Bronchial epithelial cell (primary cell): Measurements from ENCODE around the gene ZNF217. TPM values are rescaled to one million over a fixed set of nuclear protein-coding genes. Genes with fewer than 3 reads are reported as not detected.

Experiments used
- DNase-seq: peaks from one replicate; pipeline ENCODE4 v3.0.0-alpha.2; 2010; ENCODE audit warnings: low read depth
- FAIRE-seq: peaks from 2 replicates; lab custom pipeline; 2011; peaks lifted over from hg19 to GRCh38; lab: Jason Lieb, UNC
- H3K27me3 ChIP-seq: 2 replicates; pipeline ENCODE4 v1.5.1; 2011; ENCODE audit warnings: low read length; ENCODE audit not compliant: control insufficient read depth, insufficient read depth
- H3K36me3 ChIP-seq: 2 replicates; pipeline ENCODE4 v1.5.1; 2011; ENCODE audit warnings: low read length; ENCODE audit not compliant: control insufficient read depth, insufficient read depth
- H3K4me3 ChIP-seq: 2 replicates; pipeline ENCODE4 v1.5.1; 2011; ENCODE audit warnings: mild to moderate bottlenecking, low read depth, low read length, control low read depth
- total RNA-seq: library from RNA; depleted of rRNA; stranded (reverse); fragments of >200 nt; gene quantifications from 2 replicates; pipeline ENCODE4 v1.2.1, GENCODE V29; 2014
- TF ChIP-seq, protein P1 (sequence below): IDR thresholded peaks from 2 replicates; pipeline ENCODE4 v1.5.1; 2011; ENCODE audit warnings: mild to moderate bottlenecking, moderate library complexity, low read length, control low read depth, inconsistent platforms; ENCODE audit not compliant: insufficient read depth, severe bottlenecking

Gene ZNF217
- total RNA-seq, 1 donor from 2014 or later = 24.7 TPM

GRCh38 chr20:53602661-53603060 is 9.0 kb upstream of the ZNF217 start:
- no peaks in the 10 kb centered on the region for H3K27me3 ChIP-seq
- H3K36me3 ChIP-seq = no peaks in the 10 kb centered on the region
- TF ChIP-seq, protein P1, sequence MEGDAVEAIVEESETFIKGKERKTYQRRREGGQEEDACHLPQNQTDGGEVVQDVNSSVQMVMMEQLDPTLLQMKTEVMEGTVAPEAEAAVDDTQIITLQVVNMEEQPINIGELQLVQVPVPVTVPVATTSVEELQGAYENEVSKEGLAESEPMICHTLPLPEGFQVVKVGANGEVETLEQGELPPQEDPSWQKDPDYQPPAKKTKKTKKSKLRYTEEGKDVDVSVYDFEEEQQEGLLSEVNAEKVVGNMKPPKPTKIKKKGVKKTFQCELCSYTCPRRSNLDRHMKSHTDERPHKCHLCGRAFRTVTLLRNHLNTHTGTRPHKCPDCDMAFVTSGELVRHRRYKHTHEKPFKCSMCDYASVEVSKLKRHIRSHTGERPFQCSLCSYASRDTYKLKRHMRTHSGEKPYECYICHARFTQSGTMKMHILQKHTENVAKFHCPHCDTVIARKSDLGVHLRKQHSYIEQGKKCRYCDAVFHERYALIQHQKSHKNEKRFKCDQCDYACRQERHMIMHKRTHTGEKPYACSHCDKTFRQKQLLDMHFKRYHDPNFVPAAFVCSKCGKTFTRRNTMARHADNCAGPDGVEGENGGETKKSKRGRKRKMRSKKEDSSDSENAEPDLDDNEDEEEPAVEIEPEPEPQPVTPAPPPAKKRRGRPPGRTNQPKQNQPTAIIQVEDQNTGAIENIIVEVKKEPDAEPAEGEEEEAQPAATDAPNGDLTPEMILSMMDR = no peak
- no peak overlapping the region for H3K4me3 ChIP-seq
- DNase-seq (no peak), FAIRE-seq (no peak)

DNA sequence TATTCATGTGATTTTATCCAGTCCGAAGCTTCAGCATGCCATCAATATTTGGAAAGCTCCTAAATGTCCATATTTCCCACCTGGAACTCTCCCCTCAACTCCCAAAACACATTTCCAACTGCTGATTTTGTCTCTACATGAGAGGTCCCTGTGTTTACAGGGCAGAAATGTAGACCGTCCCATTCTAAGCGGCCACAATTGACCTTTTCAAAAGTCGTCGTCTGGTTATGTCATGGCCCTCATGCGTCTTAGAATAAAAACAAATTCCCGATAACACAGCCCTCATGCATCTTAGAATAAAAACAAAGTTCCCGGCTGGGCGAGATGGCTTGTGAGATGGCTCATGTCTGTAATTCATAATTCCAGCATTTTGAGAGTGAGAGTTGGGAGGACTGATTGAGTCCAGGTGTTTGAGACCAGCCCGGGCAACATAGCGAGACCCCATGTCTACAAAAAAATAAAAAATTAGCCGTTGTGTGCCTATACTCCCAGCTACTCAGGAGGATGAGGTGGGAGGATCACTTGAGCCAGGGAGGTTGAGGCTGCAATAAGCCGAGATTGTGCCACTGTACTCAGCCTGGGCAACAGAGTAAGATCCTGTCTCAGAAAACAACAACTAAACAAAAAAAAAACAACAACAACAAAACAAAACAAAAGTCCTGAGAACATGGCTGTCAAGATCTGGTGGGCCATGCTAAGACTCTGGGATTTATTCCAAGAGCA is 6.4 kb upstream of the ZNF217 start:
- H3K36me3 ChIP-seq = no peaks in the 10 kb centered on the region
- H3K4me3 ChIP-seq = no peak overlapping the region
- no peaks in the 10 kb centered on the region for H3K27me3 ChIP-seq
- DNase-seq (no peak), FAIRE-seq (no peak)
- TF ChIP-seq, protein P1 = no peak

- TF ChIP-seq, protein P1 = no peak
- no peaks in the 10 kb centered on the region for H3K27me3 ChIP-seq
- DNase-seq (no peak), FAIRE-seq (no peak)
- no peaks in the 10 kb centered on the region for H3K36me3 ChIP-seq
- no peak overlapping the region for H3K4me3 ChIP-seq
Observed at GRCh38 chr20:53599378-53599777, 5.7 kb upstream of the ZNF217 start.

DNA sequence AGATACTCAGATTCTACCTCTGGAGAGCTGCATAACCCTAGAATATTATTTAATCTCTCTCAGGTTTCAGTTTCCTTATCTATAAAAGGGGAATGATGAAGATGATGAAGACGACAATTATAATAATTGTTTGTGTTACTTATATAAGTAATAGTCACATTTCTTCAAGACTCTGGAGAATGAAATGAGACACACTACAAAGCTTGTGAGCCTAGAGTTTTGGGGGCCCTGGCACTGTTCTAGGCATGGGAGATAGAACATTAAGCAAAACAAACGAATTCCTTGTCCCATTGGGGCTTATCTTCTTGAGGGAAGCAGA is 5.4 kb upstream of the ZNF217 start:
- no peaks in the 10 kb centered on the region for H3K36me3 ChIP-seq
- H3K4me3 ChIP-seq = no peak overlapping the region
- H3K27me3 ChIP-seq = no peaks in the 10 kb centered on the region
- TF ChIP-seq, protein P1 = no peak
- FAIRE-seq (no peak), DNase-seq (no peak)

DNA sequence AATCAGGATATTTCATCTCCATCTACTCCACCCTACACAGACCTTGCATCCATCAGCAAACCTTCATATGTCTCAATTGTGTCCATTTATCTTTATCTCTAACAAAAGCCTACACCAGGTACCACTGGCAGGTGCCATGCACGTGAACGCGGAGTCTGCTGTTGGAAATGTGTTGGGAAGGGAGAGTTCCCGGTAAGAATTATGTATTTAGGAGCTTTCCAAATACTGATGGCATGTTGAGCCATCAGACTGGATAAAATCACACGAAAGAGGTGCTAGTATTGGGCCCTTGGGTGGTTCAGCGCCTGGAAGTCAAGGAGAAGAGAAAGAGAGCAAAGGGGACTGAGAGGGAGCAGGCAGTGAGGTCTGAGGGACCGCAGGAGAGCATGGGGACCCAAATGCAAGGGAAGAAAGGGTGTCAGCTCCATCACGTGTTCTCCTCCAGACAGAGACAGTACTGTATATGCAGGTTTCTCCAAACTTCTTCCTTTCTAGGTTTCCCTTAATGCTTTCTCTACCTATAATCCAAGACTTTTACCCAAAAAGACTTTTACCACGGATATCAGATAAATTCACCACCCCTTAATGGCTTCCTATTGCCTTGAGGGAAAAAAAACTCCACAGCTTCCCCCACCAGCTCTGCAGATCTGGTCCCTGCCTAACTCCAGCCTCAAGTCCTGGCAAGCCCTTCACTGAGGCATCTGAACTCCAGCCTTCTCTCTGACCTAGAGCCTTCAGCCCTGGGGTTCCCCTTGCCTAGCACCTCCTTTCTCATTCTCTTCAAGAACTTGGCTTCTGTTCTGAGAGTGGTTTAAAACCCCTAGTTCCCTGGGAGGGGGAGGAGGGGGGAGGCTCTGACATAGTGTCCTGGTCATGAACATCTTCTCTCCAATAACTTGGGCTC is 4.8 kb upstream of the ZNF217 start:
- no peak for FAIRE-seq
- peak; percentile 46 for DNase-seq
- Histone ChIP-seq H3K36me3 (no peaks in the 10 kb centered on the region), H3K4me3 (no peak overlapping the region), H3K27me3 (no peaks in the 10 kb centered on the region)
- TF ChIP-seq, protein P1 = no peak
